Natural killer cell (primary cell): ENCODE data around the gene ACSM2B. TPM values are rescaled to one million over a fixed set of nuclear protein-coding genes. Genes with fewer than 3 reads are reported as not detected.
"Not testable (repeated sequence)": the region's sequence is repeated elsewhere in the genome, so short reads cannot be mapped to it uniquely, and the experiment has no call there.

ENCODE experiments used
- ATAC-seq, 3 donors: fragments of 150-1000 bp in 2 of 3; fragments of 200-7000 bp in 1 of 3; cut with Tn5 transposase; 1 replicate in 1 of 3; 2 replicates in 2 of 3; pipeline ENCODE4 v1.10.0; 2021; ENCODE audit warnings: mild to moderate bottlenecking in 2 of 3, moderate library complexity in 2 of 3
- DNase-seq, 2 donors: peaks; one replicate each; pipeline versions ENCODE4 v3.0.0 to v3.0.0-alpha.2; 2013 to 2021; ENCODE audit warnings: mixed read lengths in 1 of 2
- H3K27ac ChIP-seq: one replicate; pipeline ENCODE4 v1.5.1; 2013; ENCODE audit warnings: mild to moderate bottlenecking, low read length
- H3K27me3 ChIP-seq: one replicate; pipeline ENCODE4 v1.6.1; 2013; ENCODE audit warnings: low read length; ENCODE audit not compliant: control insufficient read depth, insufficient read depth
- H3K36me3 ChIP-seq: one replicate; pipeline ENCODE4 v1.6.1; 2013; ENCODE audit warnings: low read length; ENCODE audit not compliant: control insufficient read depth, insufficient read depth
- H3K4me1 ChIP-seq: one replicate; pipeline ENCODE4 v1.6.1; 2013; ENCODE audit warnings: low read length; ENCODE audit not compliant: control insufficient read depth, insufficient read depth
- H3K4me3 ChIP-seq: one replicate; pipeline ENCODE4 v1.5.1; 2013; ENCODE audit warnings: low read length
- H3K9me3 ChIP-seq: one replicate; pipeline ENCODE4 v1.6.1; 2013; ENCODE audit warnings: low read length; ENCODE audit not compliant: control insufficient read depth, insufficient read depth
- H3K27ac Mint-ChIP-seq, 2 donors: one replicate each; pipeline ENCODE4 v1.8.0; 2022; ENCODE audit warnings: mild to moderate bottlenecking in 2 of 2, mixed read lengths in 2 of 2, moderate library complexity in 1 of 2
- H3K27me3 Mint-ChIP-seq, 2 donors: one replicate each; pipeline ENCODE4 v1.8.0; 2022; ENCODE audit warnings: low read depth in 2 of 2, mixed read lengths in 2 of 2
- H3K36me3 Mint-ChIP-seq: one replicate; pipeline ENCODE4 v1.8.0; 2022; ENCODE audit warnings: mixed read lengths
- H3K4me1 Mint-ChIP-seq, 2 donors: one replicate each; pipeline ENCODE4 v1.8.0; 2022; ENCODE audit warnings: mixed read lengths in 2 of 2
- H3K4me3 Mint-ChIP-seq: one replicate; pipeline ENCODE4 v1.8.0; 2022; ENCODE audit warnings: mild to moderate bottlenecking, moderate library complexity, mixed read lengths
- H3K9me3 Mint-ChIP-seq, 2 donors: one replicate each; pipeline ENCODE4 v1.8.0; 2022; ENCODE audit warnings: mixed read lengths in 2 of 2
- CTCF ChIP-seq: fragments of 200-600 bp; IDR thresholded peaks from one replicate; pipeline ENCODE4 v1.8.0; 2022; ENCODE audit warnings: antibody characterized with exemption
- WGBS: methylation state at CpG from one replicate; pipeline ENCODE4 v1.1.7; 2013; ENCODE audit warnings: missing lambda C conversion rate; ENCODE audit not compliant: insufficient coverage; 5-methylcytosine and 5-hydroxymethylcytosine counted together
- intact Hi-C: fragments of 100-400 bp; cut with micrococcal nuclease; formaldehyde crosslinking; loops from one replicate; pipeline ENCODE4 v1.14.2; 2022
- total RNA-seq, 4 donors: library from RNA; stranded (reverse); fragments of 120-200 nt in 1 of 4; gene quantifications; one replicate each; pipeline versions ENCODE4 v1.2.3 to v1.2.4, GENCODE V29; 2013 to 2022

The ACSM2B gene
- total RNA-seq, 3 donors from 2014 or later (not counting 1 experiment from before 2014, with no cell fraction given) = not detected

- H3K36me3 ChIP-seq, DNase-seq, ATAC-seq, H3K27ac ChIP-seq, H3K4me1 Mint-ChIP-seq, H3K27me3 ChIP-seq, H3K4me1 ChIP-seq, H3K9me3 Mint-ChIP-seq, intact Hi-C loops, H3K36me3 Mint-ChIP-seq, H3K4me3 ChIP-seq, H3K4me3 Mint-ChIP-seq, H3K27ac Mint-ChIP-seq, H3K9me3 ChIP-seq: not testable (repeated sequence)
- H3K27me3 Mint-ChIP-seq = peaks cover 0 to 12% of the 10 kb centered on the region in 2 donors
- 75% methylated on average over 1 of the region's 1 CpG for WGBS
Observed at GRCh38 chr16:20546951-20547350, 29.2 kb downstream of the ACSM2B start.

GRCh38 chr16:20546278-20546853 lies 29.8 kb downstream of the ACSM2B start:
- H3K27me3 Mint-ChIP-seq = peaks cover 0 to 10% of the 10 kb centered on the region in 2 donors
- ATAC-seq, H3K9me3 Mint-ChIP-seq, H3K4me3 ChIP-seq, H3K27me3 ChIP-seq, H3K9me3 ChIP-seq, H3K4me3 Mint-ChIP-seq, H3K27ac ChIP-seq, H3K36me3 ChIP-seq, H3K27ac Mint-ChIP-seq, intact Hi-C loops, H3K36me3 Mint-ChIP-seq, H3K4me1 Mint-ChIP-seq, DNase-seq, H3K4me1 ChIP-seq: not testable (repeated sequence)
- WGBS = 0% methylated on average over 1 of the region's 5 CpGs

GRCh38 chr16:20540603-20541316 lies 35.4 kb downstream of the ACSM2B start:
- H3K36me3 ChIP-seq, H3K4me3 Mint-ChIP-seq, H3K4me3 ChIP-seq, ATAC-seq, H3K27ac Mint-ChIP-seq, H3K9me3 Mint-ChIP-seq, H3K27me3 Mint-ChIP-seq, H3K4me1 Mint-ChIP-seq, H3K4me1 ChIP-seq, H3K27me3 ChIP-seq, H3K36me3 Mint-ChIP-seq, DNase-seq, H3K27ac ChIP-seq, intact Hi-C loops, H3K9me3 ChIP-seq: not testable (repeated sequence)
- 51% methylated on average over 4 of the region's 5 CpGs for WGBS

GRCh38 chr16:20538687-20539086 lies 37.5 kb downstream of the ACSM2B start:
- intact Hi-C loops = no loop called here
- peaks cover 0 to 10% of the 10 kb centered on the region in 2 donors for H3K27me3 Mint-ChIP-seq
- H3K36me3 Mint-ChIP-seq = no peaks in the 10 kb centered on the region

More at GRCh38 chr16:20538687-20539086, 37.5 kb downstream of the ACSM2B start:
- Mint-ChIP-seq H3K4me3 (no peak overlapping the region), H3K4me1 (no peaks in the 10 kb centered on the region), H3K9me3 (no peaks in the 10 kb centered on the region), H3K27ac (no peak overlapping the region)
- Histone ChIP-seq H3K36me3 (no peaks in the 10 kb centered on the region), H3K4me3 (no peak overlapping the region), H3K4me1 (no peaks in the 10 kb centered on the region), H3K27ac (no peak overlapping the region), H3K9me3 (no peaks in the 10 kb centered on the region), H3K27me3 (no peaks in the 10 kb centered on the region)
- WGBS = 38% methylated on average over 5 of the region's 5 CpGs
- TF ChIP-seq CTCF = no peak
- ATAC-seq = no peak
- DNase-seq = no peak
